ENCODE data around the gene C1QTNF1.

DNA sequence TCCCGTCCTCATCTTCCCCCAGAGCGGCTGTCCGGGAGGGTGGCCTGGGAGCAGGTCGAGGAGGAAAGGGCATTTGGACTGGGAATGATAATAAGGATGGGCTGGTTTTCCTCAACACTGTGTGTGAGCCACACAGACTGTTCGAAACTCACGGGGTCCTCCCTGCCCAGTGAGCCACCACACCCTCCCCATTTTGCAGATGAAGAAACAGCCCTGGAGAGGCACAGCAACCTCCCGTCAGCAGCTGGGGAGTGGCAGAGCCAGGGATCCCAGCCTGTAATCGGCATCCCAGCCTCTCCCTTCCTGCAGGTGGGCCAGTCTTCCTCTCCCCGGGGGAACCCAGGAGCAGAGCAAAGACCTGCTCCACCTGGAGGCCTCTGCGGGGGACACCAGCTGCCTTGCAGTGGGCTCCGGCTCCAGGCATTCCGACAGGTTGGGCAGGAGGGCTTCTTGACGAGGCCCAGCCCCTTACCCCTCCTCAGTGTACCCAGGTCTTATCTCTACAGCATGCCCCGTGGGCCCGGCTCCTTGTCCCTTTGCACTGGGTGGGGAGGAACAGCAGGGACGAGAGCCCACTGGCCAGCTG lies 74.4 kb downstream of the C1QTNF1 start:
- TF ChIP-seq POLR2A (IDR thresholded peaks at IDR 0.05) = no peak
- TF ChIP-seq, protein P1, sequence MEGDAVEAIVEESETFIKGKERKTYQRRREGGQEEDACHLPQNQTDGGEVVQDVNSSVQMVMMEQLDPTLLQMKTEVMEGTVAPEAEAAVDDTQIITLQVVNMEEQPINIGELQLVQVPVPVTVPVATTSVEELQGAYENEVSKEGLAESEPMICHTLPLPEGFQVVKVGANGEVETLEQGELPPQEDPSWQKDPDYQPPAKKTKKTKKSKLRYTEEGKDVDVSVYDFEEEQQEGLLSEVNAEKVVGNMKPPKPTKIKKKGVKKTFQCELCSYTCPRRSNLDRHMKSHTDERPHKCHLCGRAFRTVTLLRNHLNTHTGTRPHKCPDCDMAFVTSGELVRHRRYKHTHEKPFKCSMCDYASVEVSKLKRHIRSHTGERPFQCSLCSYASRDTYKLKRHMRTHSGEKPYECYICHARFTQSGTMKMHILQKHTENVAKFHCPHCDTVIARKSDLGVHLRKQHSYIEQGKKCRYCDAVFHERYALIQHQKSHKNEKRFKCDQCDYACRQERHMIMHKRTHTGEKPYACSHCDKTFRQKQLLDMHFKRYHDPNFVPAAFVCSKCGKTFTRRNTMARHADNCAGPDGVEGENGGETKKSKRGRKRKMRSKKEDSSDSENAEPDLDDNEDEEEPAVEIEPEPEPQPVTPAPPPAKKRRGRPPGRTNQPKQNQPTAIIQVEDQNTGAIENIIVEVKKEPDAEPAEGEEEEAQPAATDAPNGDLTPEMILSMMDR (IDR thresholded peaks at IDR 0.05) = no peak
